NCI-H2171 treated with DMSO at 0.1 percent for 48 hours (cell line): ENCODE results near the gene NANOG.
"Not testable (repeated sequence)": the region's sequence is repeated elsewhere in the genome, so short reads cannot be mapped to it uniquely, and the experiment has no call there.

ENCODE experiments used
- DNase-seq: peaks from one replicate; lab custom pipeline; 2025; lab: John Stamatoyannopoulos, UW

Gene NANOG

GRCh38 chr12:7788884-7789528 lies at the start of gene NANOG:
TSS of gene NANOG (plus strand) at chr12:7789402. CDS start at chr12:7789615, 213 bp downstream.
- not testable (repeated sequence) for DNase-seq

GRCh38 chr12:7747246-7747645 lies 42.0 kb upstream of the NANOG start, which contains the start of gene CLEC4C:
TSS of gene CLEC4C (minus strand) at chr12:7747375. CDS start at chr12:7747348, 27 bp downstream.
- no peak for DNase-seq

DNA sequence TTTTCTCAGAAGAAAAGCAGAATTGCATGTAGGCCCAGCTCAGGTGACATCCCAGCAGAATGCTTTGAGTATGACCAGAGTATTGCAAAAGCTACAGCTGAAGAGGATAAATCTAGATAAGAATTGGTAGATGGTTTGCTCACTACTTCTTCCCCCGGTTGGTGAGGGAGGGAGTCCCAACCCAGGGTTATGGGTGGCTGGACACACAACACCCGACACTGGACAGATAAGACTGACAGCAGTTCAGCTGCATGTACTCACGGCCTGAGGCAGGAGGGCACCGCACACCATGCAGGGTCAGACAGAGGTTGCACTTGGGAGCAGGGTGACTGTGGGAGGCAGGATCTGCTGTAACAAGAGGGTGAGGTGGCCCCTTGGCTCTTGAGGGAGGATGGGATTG lies 40.4 kb upstream of the NANOG start:
- DNase-seq: no peak

GRCh38 chr12:7749442-7749841 lies 39.8 kb upstream of the NANOG start:
- DNase-seq: no peak

DNA sequence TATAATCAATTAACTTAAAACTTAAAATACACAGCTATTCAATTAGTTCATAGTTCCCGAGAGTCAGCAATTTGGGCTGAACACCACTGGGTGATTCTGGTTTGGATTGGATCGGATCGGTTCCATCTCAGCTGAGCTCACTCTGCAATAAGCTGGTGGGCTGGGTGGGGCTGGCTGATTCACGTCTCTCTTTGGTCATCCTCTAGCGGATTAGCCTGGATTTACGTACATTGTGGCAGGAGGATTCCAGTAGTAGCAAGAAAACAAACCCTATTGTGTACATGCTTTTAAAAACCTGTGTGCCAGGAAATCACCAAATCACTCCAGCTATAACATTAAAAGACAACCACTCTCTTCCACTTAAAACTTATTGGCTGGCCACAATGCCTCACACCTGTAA lies 38.9 kb upstream of the NANOG start:
- DNase-seq: no peak

- no peak for DNase-seq
Measured at GRCh38 chr12:7751394-7751793, 37.8 kb upstream of the NANOG start.

DNA sequence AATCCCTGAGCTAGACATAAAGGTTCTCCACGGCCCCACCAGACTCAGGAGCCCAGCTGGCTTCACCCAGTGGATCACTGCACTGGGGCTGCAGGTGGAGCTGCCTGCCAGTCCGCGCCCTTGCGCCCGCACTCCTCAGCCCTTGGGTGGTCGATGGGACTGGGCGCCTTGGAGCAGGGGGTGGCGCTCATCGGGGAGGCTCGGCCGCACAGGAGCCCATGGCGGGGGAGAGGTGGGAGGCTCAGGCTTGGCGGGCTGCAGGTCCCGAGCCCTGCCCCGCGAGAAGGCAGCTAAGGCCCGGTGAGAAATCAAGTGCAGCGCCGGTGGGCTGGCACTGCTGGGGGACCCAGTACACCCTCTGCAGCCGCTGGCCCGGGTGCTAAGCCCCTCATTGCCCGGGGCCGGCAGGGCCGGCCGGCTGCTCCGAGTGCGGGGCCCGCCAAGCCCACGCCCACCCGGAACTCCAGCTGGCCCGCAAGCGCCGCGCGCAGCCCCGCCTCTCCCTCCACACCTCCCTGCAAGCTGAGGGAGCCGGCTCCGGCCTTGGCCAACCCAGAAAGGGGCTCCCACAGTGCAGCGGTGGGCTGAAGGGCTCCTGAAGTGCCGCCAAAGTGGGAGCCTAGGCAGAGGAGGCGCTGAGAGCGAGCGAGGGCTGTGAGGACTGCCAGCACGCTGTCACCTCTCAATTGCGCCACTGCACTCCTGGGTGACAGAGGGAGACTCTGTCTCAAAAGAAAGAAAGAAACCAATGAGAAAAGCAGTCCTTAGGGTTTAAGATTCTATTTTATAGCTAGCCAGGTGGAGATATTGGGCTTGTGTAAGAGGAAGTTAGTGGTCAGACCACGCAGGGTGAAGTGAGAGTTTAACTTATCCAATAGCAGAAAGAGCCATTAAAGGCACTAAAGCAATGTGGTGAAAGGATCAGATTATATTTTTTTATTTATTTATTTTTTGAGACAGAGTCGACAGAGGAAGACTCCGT lies 37.0 kb upstream of the NANOG start:
- DNase-seq: not testable (repeated sequence)

DNA sequence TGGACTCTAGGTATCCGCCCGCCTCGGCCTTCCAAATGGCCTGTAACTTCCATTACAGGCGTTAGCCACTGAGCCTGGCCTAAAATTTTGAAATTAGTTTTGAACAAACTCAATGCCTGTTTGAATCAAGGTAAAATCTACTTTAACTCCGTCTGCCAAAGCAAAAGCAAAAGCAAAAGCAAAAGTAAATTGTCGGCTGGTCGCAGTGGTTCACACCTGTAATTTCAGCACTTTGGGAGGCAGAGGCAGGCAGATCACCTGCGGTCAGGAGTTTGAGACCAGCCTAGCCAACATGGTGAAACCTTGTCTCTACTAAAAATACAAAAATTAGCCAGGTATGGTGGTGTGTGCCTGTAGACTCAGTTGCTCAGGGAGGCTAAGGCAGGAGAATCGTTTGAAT lies 33.5 kb upstream of the NANOG start:
- DNase-seq: not testable (repeated sequence)

DNA sequence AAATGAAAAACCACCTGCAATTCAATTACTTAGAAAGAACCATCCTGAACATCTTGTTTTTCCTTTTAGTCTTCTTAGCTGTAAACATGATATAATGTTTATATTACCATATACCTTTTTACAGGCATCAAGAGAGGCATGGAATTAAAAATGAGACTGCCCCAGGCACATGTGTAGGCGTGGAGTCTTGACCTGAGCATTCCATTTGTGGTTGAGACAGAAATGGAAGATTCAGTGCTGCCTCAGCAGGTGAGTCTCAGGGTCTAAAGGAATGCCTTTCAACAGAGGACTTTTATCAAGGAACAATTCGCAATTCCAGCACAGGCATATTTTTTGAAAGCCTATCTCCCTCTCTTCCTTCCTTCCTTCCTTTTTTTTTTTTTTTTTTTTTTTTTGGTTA lies 32.2 kb upstream of the NANOG start:
- no peak for DNase-seq

DNA sequence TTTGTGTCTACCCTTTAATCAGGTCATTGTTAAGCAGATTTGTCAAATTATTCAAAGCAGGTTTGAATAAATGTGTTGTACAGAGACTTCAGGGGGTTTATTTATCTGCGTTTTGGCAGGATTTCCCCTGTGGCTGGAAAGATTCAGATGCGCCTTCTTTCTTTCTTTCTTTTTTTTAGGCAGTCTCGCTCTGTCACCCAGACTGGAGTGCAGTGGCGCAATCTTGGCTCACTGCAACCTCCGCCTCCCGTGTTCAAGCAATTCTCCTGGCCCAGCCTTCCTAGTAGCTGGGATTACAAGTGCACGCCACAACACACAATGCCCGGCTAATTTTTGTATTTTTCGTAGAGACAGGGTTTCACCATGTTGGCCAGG lies 30.4 kb upstream of the NANOG start:
- no peak for DNase-seq

- no peak for DNase-seq
Measured at GRCh38 chr12:7769999-7770398, 19.2 kb upstream of the NANOG start.

- DNase-seq: no peak
Measured at GRCh38 chr12:7781274-7781673, 7.9 kb upstream of the NANOG start.

DNA sequence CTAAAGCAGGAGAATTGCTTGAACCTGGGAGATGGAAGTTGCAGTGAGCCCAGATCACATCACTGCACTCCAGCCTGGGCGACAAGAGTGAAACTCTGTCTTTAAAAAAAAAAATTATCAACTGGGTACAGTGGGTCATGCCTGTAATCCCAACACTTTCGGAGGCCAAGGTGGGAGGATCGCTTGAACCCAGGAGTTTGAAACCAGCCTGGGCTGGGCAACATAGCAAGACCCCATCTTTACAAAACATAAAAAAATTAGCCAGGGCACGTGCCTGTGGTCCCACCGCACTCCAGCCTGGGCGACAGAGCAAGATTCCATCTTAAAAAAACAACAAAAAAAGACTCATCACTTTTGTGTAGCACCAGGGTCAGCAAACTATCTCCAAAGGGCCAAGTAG lies 7.1 kb upstream of the NANOG start:
- DNase-seq: no peak

GRCh38 chr12:7783433-7783832 lies 5.8 kb upstream of the NANOG start:
- not testable (repeated sequence) for DNase-seq

DNA sequence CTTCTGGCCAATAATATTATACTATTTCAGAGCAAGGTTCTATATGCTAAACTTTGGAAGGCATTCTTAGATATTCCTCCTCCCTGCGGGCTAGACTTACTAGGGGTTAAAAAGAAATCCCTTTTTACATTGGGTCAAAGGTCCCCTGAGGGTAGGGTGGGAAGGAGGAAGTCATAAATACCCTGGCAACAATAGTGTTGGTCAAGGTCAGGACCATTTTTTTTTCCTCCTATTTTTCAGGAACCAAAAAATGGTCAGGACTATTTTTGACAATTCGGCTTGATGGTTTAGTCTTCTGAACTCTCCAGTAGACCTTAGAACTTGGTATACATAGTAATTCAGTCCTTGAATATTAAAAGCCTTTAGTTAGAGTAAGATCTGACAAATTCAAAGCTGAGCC lies 4.5 kb upstream of the NANOG start:
- DNase-seq: no peak

DNA sequence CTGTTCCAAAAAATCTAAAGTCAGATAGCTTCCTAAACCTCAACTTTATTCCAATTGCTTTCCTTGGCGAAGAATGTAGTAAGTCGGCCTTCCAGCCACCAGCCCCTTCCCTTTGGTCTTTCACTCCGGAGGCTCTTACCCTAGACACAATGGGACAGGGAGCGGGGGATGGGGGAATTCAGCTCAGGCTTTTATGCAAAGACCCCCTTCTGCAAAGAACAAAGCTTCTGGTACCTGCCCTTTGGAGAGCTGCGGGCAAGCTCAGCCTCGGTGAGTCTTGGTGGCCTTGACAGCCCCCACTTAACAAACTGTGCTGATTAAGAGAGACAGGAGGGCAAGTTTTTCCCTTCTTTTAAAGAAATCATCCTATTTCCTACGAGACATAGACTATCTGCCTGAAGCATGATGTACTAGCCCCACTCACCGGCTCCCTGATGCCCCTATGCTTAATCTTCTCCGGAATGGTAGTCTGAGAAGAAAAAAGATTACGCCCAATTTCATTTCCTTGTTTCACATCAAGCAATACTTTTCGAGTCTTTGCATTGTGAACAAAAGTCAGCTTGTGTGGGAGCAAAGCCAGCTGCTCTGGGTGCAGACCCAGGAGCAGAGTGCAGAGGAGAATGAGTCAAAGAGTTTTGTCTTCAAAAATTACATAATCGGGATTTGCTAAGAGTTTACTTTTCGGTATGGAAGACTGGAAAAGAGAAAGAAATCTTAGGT lies 1.5 kb upstream of the NANOG start:
- no peak for DNase-seq

- no peak for DNase-seq
Measured at GRCh38 chr12:7788294-7788660, 925 bp upstream of the NANOG start.

- no peak for DNase-seq
Measured at GRCh38 chr12:7793211-7793610, 4.0 kb downstream of the NANOG start.

DNA sequence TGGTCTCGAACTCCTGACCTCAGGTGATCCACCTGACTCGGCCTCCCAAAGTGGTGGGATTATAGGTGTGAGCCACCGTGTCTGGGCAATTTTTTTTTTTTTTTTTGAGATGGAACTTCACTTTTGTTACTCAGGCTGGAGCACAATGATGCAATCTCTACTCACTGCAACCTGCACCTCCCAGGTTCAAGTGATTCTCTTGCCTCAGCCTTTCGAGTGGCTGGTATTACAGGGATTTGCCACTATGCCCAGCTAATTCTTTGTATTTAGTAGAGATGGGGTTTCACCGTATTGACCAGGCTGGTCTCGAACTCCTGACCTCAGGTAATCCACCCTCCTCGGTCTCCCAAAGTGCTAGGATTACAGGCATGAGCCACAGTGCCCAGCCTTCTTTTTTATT lies 8.1 kb downstream of the NANOG start:
- DNase-seq: not testable (repeated sequence)

- no peak for DNase-seq
Measured at GRCh38 chr12:7797698-7798398, 8.6 kb downstream of the NANOG start.

DNA sequence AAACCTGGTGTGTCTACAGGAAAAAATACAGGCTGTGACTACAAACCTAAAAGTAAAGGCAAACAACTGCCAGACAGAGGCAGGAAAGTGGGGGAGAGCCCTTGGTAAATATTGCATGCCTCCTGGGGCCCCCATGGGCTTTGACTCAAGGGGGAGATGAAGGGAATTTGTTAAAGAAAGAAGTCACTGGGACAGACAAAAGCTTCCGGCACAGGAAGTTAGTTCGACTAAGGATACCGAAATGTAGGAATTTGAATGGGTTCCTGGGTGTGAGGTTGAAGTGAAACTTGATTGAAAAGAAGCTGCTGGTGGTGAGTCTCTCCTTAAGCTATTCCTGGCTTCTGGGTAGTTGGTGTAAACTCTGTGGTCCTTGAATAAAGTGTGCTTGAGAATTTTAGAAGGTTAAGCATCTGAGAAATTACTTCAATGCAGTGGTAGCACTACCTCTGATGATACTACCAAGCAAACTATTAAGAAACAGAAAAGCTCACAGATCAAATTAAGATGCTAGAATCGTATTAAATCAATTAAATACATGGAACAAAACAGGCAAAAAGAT lies 9.6 kb downstream of the NANOG start:
- DNase-seq: not testable (repeated sequence)

- no peak for DNase-seq
Measured at GRCh38 chr12:7801460-7801859, 12.3 kb downstream of the NANOG start.
